ENCODE data around the gene IGLL5.

IGLL5 gene

GRCh38 chr22:22938672-22939587 lies 51.3 kb downstream of the IGLL5 start:
- no peak for DNase-seq (ENCODE audit: low spot score)

- no peak for DNase-seq (ENCODE audit: low spot score)
Measured at GRCh38 chr22:22939588-22940368, 52.2 kb downstream of the IGLL5 start.

GRCh38 chr22:22940961-22941605 lies 53.5 kb downstream of the IGLL5 start:
- DNase-seq (ENCODE audit: low spot score): no peak

GRCh38 chr22:22941831-22942510 lies 54.4 kb downstream of the IGLL5 start:
- no peak for DNase-seq (ENCODE audit: low spot score)

GRCh38 chr22:22942511-22943329 lies 55.1 kb downstream of the IGLL5 start:
- DNase-seq (ENCODE audit: low spot score): peak; percentile 80

GRCh38 chr22:22943521-22944267 lies 56.1 kb downstream of the IGLL5 start:
- DNase-seq (ENCODE audit: low spot score): no peak

- DNase-seq (ENCODE audit: low spot score): no peak
Measured at GRCh38 chr22:22944268-22944985, 56.8 kb downstream of the IGLL5 start.

GRCh38 chr22:22945195-22945594 lies 57.6 kb downstream of the IGLL5 start:
- DNase-seq (ENCODE audit: low spot score): no peak
